ENCODE measurements around the gene SLFN13.
"Not testable (repeated sequence)": the region's sequence is repeated elsewhere in the genome, so short reads cannot be mapped to it uniquely, and the experiment has no call there.

The SLFN13 gene

GRCh38 chr17:35467824-35468223 lies 19.3 kb upstream of the SLFN13 start:
- H3K4me1 ChIP-seq (ENCODE audit: low read length): no peaks in the 10 kb centered on the region
- no peak for TF ChIP-seq CTCF (IDR thresholded peaks at IDR 0.05; ENCODE audit: low read depth, low read length)
- TF ChIP-seq EZH2phosphoT487 (IDR thresholded peaks at IDR 0.05; ENCODE audit: low read depth): no peak

GRCh38 chr17:35460354-35460851 lies 11.8 kb upstream of the SLFN13 start:
- Histone ChIP-seq H3K36me3 (replicated peaks; ENCODE audit: low read depth, low read length) (no peaks in the 10 kb centered on the region), H4K20me1 (ENCODE audit: insufficient read depth, low read length) (no peaks in the 10 kb centered on the region), H3K4me1 (ENCODE audit: low read length) (no peaks in the 10 kb centered on the region), H3K9me3 (ENCODE audit: insufficient read depth, low read length) (no peaks in the 10 kb centered on the region), H3K27me3 (ENCODE audit: low read depth, low read length) (peaks cover 15% of the 10 kb centered on the region; the same call in 1 of the 2 replicates), H3K4me3 (ENCODE audit: low read length) (no peak overlapping the region), H3K79me2 (ENCODE audit: low read length) (no peaks in the 10 kb centered on the region), H3K4me2 (ENCODE audit: low read length) (no peak overlapping the region), H3K9ac (ENCODE audit: low read length) (no peak overlapping the region), H2AFZ (ENCODE audit: low read depth, low read length) (no peak overlapping the region), H3K27ac (ENCODE audit: low read length) (no peak overlapping the region)
- TF ChIP-seq EZH2phosphoT487 (IDR thresholded peaks at IDR 0.05; ENCODE audit: low read depth): no peak
- no peak for TF ChIP-seq CTCF (IDR thresholded peaks at IDR 0.05; ENCODE audit: low read depth, low read length)

More at GRCh38 chr17:35467824-35468223, 19.3 kb upstream of the SLFN13 start:
- no peaks in the 10 kb centered on the region for H3K36me3 ChIP-seq (replicated peaks; ENCODE audit: low read depth, low read length)
- no peaks in the 10 kb centered on the region for H4K20me1 ChIP-seq (ENCODE audit: insufficient read depth, low read length)
- H3K4me2 ChIP-seq (ENCODE audit: low read length): no peak overlapping the region
- no peak overlapping the region for H3K27ac ChIP-seq (ENCODE audit: low read length)
- H2AFZ ChIP-seq (ENCODE audit: low read depth, low read length): no peak overlapping the region
- H3K27me3 ChIP-seq (ENCODE audit: low read depth, low read length): peaks cover 10% of the 10 kb centered on the region; the same call in 1 of the 2 replicates
- no peak overlapping the region for H3K9ac ChIP-seq (ENCODE audit: low read length)
- no peaks in the 10 kb centered on the region for H3K9me3 ChIP-seq (ENCODE audit: insufficient read depth, low read length)
- H3K79me2 ChIP-seq (ENCODE audit: low read length): no peaks in the 10 kb centered on the region
- no peak overlapping the region for H3K4me3 ChIP-seq (ENCODE audit: low read length)

GRCh38 chr17:35454035-35454434 lies 5.5 kb upstream of the SLFN13 start:
- H2AFZ ChIP-seq (ENCODE audit: low read depth, low read length); H3K79me2 ChIP-seq (ENCODE audit: low read length); H3K27ac ChIP-seq (ENCODE audit: low read length); H3K4me3 ChIP-seq (ENCODE audit: low read length); H3K4me1 ChIP-seq (ENCODE audit: low read length); H3K9me3 ChIP-seq (ENCODE audit: insufficient read depth, low read length); H3K4me2 ChIP-seq (ENCODE audit: low read length); H4K20me1 ChIP-seq (ENCODE audit: insufficient read depth, low read length); H3K9ac ChIP-seq (ENCODE audit: low read length); H3K27me3 ChIP-seq (ENCODE audit: low read depth, low read length); H3K36me3 ChIP-seq (replicated peaks; ENCODE audit: low read depth, low read length): not testable (repeated sequence)

GRCh38 chr17:35453171-35453570 lies 4.6 kb upstream of the SLFN13 start:
- H3K4me1 ChIP-seq (ENCODE audit: low read length): peaks cover 6% of the 10 kb centered on the region; the same call in 1 of the 2 replicates
- no peak overlapping the region for H2AFZ ChIP-seq (ENCODE audit: low read depth, low read length)
- H3K4me2 ChIP-seq (ENCODE audit: low read length): no peak overlapping the region
- H3K9me3 ChIP-seq (ENCODE audit: insufficient read depth, low read length): no peaks in the 10 kb centered on the region
- H3K79me2 ChIP-seq (ENCODE audit: low read length): no peaks in the 10 kb centered on the region
- no peaks in the 10 kb centered on the region for H3K27me3 ChIP-seq (ENCODE audit: low read depth, low read length)
- no peak overlapping the region for H3K27ac ChIP-seq (ENCODE audit: low read length)
- no peaks in the 10 kb centered on the region for H4K20me1 ChIP-seq (ENCODE audit: insufficient read depth, low read length)
- no peak overlapping the region for H3K4me3 ChIP-seq (ENCODE audit: low read length)
- H3K9ac ChIP-seq (ENCODE audit: low read length): no peak overlapping the region
- TF ChIP-seq CTCF (IDR thresholded peaks at IDR 0.05; ENCODE audit: low read depth, low read length) (no peak), EZH2phosphoT487 (IDR thresholded peaks at IDR 0.05; ENCODE audit: low read depth) (no peak)
- no peaks in the 10 kb centered on the region for H3K36me3 ChIP-seq (replicated peaks; ENCODE audit: low read depth, low read length)
